Measurements from ENCODE around the gene SLC25A24.

- TF ChIP-seq YY1 (IDR thresholded peaks at IDR 0.05; ENCODE audit: extremely low read depth, insufficient replicate concordance, low read depth, low read length) (no peak), CTCF (IDR thresholded peaks at IDR 0.05 in 2 of 3, conservative IDR thresholded peaks at IDR 0.05 in 1 of 3; ENCODE audit: borderline replicate concordance in 1 of 3, insufficient read depth in 1 of 3, low read depth in 2 of 3, low read length in 2 of 3) (no peak), POLR2A (IDR thresholded peaks at IDR 0.05; ENCODE audit: borderline replicate concordance, extremely low read depth, insufficient read depth, insufficient read length) (peak; percentile 70), REST (IDR thresholded peaks at IDR 0.05; ENCODE audit: low read depth) (no peak), ZNF274 (IDR thresholded peaks at IDR 0.05; ENCODE audit: low read depth, low read length) (no peak), EGR1 (IDR thresholded peaks at IDR 0.05; ENCODE audit: low read depth) (no peak)
Observed at GRCh38 chr1:108199781-108200686, at the start of gene SLC25A24.
